ENCODE data around the gene KRT33B.
A peak's percentile ranks its signal among the peaks of the same experiment; 100 is the strongest.
"Not testable (repeated sequence)": the region's sequence is repeated elsewhere in the genome, so short reads cannot be mapped to it uniquely, and the experiment has no call there.

The KRT33B gene

GRCh38 chr17:41369713-41370112 lies at the start of gene KRT33B:
Gene KRT33B (minus strand): TSS chr17:41369813. CDS start chr17:41369750, 63 bp downstream.
- DNase-seq, result no peak

DNA sequence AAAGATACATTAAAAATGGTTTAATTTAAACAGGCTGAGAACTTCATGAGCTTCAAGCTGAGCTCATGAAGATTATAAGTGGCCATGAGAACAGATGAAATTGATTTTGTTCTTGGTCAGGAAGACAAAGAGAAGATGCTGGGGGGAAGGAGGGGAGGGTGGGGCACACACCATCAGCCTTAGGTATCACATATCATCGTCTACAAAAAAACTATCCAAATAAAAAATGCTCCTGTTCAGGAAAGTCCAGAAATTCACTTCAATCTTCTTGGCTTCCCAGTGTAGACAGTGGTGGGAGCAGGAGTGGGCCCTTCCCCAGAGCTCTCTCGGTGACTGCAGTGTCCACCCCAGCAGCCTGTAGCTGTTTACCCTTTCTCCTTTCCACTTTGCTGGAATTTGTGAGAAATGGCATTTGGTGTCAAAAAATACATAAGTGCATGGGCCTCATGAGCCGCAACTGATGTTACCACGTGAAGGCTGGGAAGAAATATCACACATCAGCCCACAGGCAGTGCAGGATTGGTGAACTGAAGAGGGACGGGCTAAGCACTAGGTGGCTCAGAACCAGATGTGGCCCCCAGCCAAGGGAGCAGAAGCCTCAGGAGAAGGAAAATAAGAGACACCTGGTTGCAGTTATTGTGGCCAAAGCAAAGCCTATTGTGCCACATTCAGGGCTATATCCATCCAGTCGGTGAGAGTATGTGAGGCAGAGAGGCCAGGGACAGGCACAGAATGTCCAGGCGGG lies 48.7 kb upstream of the KRT33B start:
- no peak for DNase-seq

DNA sequence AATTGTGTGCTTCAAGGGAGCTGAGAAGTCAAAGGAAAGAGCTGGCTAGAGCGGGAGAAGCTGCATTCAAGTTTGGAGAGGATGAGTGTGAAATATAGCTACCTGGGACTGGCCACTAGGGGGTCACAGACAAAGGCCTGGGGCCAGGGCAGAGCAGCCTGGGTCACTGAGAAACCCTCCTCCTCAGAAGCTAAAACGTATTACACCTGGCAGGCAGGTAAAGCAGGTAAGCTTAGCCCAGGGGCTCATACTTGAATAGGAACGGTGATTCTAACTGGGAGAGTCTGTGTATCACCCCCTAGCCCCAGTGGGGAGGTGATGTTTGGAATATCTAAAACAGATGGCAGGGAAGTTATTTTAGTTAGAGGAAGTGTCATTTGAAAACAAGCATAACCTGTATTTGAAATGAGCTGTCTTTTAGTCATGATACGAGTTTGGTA lies 48.0 kb upstream of the KRT33B start:
- DNase-seq, result no peak

DNA sequence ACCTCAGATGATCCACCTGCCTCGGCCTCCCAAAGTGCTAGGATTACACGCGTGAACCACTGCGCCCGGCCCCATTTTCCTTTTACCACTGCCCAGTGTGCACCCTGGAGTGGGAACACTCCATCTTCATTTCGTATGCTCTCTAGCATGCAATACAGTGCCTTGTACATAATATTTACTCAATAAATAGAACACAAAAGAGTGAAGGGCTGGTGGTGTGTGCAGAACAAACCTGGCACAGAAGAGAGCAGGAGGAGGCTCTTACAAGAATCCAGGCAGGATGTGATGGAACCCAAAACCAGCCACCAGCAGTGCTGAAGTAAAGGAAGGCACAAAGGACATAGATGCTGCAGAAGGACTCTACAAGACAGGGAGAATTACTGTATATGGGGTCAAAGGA lies 47.5 kb upstream of the KRT33B start:
- no peak for DNase-seq

DNA sequence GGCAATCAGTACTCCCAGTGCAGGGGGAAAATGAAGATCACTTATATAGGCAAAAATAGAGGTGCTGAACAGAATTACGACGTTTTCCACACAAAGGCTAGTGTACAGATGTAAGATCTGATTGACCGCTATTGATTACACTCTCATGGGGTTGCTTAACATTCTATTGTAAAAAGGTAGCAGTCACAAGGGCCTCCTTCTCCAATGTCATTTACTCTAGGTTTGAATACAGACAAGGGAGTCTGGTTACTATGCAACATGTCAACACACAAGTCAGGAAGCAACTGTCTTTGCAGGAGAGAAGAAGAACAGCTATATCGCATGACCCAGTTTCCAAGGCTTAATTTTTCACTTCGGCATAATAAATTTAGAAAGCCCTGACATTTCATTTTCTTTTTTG lies 46.9 kb upstream of the KRT33B start:
- DNase-seq, result no peak

- no peak for DNase-seq
These were observed 46.3 kb upstream of the KRT33B start for GRCh38 chr17:41415833-41416335.

DNA sequence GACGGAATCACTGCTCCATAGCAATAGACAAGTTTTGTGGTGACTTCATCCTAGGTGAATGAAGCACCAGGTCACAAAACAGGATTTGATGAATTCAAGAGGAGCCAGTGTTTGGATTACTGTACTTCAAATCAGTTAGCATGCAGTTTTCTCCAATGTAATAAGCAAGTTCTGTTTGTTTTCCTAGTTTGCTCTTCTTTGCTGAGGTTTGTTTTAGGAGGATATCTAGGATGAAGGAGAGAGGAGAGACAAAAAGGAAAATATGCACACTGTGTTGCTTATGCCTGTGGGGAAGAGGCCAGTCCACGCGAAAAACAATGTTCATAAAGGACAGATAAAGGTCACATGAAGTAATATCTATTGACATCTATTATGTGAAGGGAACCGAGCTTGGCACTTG lies 45.8 kb upstream of the KRT33B start:
- DNase-seq, result no peak

GRCh38 chr17:41413982-41414381 lies 44.4 kb upstream of the KRT33B start:
- no peak for DNase-seq

DNA sequence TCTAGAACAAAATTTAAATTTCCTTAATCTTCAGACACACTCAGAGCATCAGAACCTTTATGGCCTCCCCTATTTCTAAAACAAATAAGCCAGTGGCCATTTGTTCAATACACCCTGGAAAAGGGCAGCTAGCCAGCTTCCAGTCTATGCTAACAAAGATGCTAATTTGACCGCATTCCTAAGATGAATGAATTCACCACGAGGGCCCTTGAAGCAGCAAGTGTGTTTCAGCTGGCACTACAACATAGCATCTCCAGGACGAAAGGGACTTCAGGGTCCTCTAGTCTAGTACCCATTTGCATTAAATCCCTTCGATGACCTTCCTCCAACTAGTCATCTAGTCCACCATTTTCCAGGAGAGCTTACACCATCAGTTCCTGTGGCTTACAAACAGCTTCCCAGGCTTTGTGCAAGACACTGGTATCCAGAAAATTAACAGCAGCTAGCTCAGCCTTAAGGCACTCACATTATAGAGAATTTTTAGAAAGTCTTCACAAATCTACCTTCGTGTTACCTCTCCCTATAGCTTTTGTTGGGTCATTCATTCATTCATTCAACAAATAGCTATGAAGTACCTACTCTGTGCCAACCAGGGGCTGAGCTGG lies 43.8 kb upstream of the KRT33B start:
- no peak for DNase-seq

GRCh38 chr17:41411072-41411840 lies 41.6 kb upstream of the KRT33B start:
- DNase-seq, result no peak

GRCh38 chr17:41407226-41407625 lies 37.6 kb upstream of the KRT33B start:
- DNase-seq, result no peak

GRCh38 chr17:41406205-41406604 lies 36.6 kb upstream of the KRT33B start:
- no peak for DNase-seq

DNA sequence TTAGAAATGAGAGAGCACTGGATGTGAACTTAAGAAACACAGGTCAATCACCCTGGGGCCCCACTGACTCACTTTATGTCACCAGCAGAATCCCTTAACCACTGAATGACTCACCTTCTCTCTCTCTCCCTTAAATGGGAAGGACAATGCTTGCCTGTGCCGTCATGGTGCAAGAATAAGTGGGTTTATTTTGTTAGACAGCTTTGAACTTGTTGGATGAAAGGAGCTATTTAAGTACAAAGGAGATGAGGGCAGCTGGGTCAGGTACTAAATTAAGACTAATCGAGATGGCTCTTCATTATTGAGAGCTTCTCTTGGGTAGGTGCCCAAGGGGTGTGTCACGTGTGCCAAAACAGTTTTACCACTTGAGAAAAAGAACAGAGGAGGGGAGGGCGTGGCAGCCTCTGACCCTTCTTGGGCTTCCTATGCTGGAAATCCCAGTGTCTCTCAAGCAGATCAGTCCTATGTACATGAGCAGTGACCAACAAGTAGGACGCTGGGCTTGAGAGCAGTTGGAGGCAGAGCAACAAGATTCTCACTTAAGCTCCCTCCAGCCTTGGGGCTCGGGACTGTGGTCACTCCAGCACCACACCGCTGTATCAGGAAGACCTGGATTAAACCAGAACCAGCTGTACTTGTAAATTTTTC lies 34.5 kb upstream of the KRT33B start:
- peak; percentile 20 to 45 for DNase-seq

DNA sequence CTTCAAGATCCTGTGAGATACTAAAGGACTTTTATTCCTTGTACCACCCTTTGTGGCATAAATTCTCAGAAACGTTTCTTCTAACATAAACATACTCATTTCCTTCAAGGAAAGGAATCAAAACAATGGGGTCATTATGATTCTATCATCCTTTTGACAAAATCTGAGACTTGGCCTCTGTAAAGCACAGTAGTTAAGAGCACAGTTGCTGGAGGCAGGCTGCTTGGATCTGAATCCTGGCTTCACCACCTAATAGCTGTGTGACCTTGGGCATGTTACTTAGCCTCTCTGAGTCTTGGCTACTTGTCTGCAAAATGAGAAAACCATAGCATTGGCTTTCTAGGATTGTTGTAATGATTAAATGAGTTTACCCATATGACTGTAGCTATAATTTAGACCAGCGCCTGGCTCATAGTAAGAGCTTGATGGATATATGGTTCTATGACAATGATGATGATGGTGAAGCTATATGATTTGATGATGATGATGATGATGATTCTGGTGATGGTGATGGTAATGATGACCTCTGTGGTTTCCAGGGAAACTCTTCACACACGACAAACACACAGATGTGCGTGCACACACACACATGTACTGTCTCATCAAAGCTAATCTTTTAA lies 33.9 kb upstream of the KRT33B start:
- DNase-seq, result no peak

GRCh38 chr17:41402161-41402560 lies 32.5 kb upstream of the KRT33B start:
- DNase-seq, result peak in 1 of 2 donors; percentile 17

- DNase-seq, result peak; percentile 17 to 38
These were observed 27.5 kb upstream of the KRT33B start, which contains the start of gene KRT31 for GRCh38 chr17:41396996-41397660. Gene KRT31 (minus strand): TSS chr17:41397608. CDS start chr17:41397539, 69 bp downstream.

GRCh38 chr17:41396340-41396739 lies 26.7 kb upstream of the KRT33B start:
- DNase-seq, result no peak

DNA sequence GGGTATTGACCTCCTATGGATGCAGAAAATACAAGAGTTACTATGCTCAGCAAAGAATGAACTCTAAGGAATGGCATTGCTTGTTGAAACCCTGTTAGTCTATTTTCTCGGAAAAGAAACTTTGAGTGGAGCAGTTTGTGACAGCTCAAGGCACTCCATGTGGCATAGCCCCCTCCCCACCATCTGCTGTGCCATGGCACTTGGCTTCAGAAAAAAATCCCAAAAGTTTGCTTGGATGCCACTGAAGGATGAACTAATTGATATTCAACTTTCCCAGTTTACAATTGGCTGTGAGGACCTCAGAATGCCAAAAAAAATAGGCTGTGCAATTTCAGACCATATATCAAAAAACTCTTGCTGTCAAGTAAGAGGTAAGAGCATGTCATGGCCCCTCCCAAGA lies 26.0 kb upstream of the KRT33B start:
- DNase-seq, result no peak

DNA sequence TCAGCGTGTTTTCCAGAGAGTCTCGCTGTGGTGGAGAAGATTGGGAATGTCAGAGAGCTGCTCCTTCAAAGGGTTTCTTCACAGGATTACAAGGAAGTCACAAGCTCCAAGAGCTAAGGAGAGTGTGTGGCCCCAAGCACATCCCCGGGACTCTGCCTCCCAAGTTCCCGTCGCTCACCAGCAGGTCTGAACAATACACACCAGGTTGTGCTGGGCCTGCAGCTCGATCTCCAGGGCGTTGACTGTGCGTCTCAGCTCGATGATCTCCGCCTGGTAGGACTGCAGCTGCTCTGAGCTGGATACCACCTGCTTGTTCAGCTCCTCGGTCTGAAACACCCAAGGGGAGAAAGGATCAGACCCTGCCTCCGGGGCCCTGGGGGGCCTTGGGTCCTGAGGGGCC lies 25.4 kb upstream of the KRT33B start:
- DNase-seq, result not testable (repeated sequence)

DNA sequence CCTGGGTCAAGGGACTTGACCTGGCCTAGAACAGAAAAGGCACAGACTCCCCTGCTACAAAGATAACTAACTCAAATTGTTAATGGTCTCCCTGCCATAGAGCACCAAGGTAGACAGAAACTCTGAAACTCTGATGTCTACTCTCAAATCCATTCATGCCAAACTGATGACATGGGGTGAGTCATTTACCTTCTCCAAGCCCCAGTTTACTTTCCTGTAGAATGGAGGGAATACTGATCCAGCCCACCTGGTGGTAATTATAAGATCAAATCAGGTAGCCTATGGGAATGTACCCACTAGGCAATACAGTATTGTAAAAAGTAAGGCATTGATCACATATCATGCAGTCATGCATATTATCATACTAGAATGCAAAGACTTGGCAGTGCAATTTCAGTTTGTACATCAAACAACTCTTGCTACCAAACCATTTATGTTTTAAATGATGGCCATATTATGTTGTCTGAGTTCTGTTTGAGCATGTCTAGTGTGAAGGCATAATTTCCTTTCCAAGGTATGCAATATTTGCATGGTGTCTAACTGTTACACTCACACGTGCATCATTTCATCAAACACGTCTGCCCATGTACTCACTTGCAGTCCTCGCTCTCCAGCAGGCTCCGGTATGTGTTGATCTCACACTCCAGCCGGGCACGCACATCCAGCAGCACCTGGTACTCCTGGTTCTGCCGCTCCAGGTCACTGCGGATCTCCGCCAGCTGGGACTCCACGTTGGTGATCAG lies 24.8 kb upstream of the KRT33B start:
- no peak for DNase-seq

GRCh38 chr17:41393826-41394225 lies 24.2 kb upstream of the KRT33B start:
- DNase-seq, result no peak
